Breast epithelium (tissue), 3 donors: Measurements from ENCODE around the gene HOPX.

Experiments used
- POLR2A ChIP-seq: fragments of 450-650 bp; IDR thresholded peaks from one replicate; pipeline ENCODE4 v1.6.1; 2016; ENCODE audit warnings: antibody characterized with exemption, mild to moderate bottlenecking, moderate library complexity
- POLR2AphosphoS5 ChIP-seq, 3 donors: sonication (generic); formaldehyde crosslinking; IDR thresholded peaks; one replicate each; pipeline ENCODE4 v1.6.1; 2017; ENCODE audit warnings: antibody characterized with exemption in 3 of 3
- TF ChIP-seq, protein P1 (sequence below), 3 donors: fragments of 450-650 bp; IDR thresholded peaks; one replicate each; pipeline ENCODE4 v1.5.1; 2016 to 2017; ENCODE audit warnings: antibody characterized with exemption in 3 of 3, mild to moderate bottlenecking in 3 of 3, moderate library complexity in 3 of 3

DNA sequence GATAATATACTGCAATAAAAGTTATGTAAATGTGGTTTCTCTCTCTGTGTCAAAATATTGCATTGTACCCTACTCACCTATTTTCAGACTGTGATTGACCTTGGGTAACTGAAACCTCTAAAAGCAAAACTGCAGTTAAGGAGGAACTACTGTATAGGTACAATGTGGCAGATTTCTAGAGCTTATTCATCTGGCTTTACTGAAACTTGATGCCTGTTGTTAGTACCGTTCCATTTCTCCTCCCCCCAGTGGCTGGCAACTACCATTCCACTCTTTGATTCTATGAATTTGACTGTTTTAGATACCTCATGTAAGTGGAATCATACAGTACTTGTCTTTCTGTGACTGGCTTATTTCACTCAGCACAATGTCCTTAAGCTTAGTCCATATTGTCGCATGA lies 61.9 kb downstream of the HOPX start:
- TF ChIP-seq POLR2AphosphoS5 (IDR thresholded peaks at IDR 0.05) (no peak), POLR2A (no peak)
- TF ChIP-seq, protein P1, sequence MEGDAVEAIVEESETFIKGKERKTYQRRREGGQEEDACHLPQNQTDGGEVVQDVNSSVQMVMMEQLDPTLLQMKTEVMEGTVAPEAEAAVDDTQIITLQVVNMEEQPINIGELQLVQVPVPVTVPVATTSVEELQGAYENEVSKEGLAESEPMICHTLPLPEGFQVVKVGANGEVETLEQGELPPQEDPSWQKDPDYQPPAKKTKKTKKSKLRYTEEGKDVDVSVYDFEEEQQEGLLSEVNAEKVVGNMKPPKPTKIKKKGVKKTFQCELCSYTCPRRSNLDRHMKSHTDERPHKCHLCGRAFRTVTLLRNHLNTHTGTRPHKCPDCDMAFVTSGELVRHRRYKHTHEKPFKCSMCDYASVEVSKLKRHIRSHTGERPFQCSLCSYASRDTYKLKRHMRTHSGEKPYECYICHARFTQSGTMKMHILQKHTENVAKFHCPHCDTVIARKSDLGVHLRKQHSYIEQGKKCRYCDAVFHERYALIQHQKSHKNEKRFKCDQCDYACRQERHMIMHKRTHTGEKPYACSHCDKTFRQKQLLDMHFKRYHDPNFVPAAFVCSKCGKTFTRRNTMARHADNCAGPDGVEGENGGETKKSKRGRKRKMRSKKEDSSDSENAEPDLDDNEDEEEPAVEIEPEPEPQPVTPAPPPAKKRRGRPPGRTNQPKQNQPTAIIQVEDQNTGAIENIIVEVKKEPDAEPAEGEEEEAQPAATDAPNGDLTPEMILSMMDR (IDR thresholded peaks at IDR 0.05): no peak
